ENCODE results near the gene NUDT22.

The NUDT22 gene

GRCh38 chr11:64223001-64223651 lies 2.9 kb upstream of the NUDT22 start:
- H3K36me3 Mint-ChIP-seq (ENCODE audit: low read depth) = no peaks in the 10 kb centered on the region
- H3K27ac Mint-ChIP-seq = no peak overlapping the region
- TF ChIP-seq, protein P1, sequence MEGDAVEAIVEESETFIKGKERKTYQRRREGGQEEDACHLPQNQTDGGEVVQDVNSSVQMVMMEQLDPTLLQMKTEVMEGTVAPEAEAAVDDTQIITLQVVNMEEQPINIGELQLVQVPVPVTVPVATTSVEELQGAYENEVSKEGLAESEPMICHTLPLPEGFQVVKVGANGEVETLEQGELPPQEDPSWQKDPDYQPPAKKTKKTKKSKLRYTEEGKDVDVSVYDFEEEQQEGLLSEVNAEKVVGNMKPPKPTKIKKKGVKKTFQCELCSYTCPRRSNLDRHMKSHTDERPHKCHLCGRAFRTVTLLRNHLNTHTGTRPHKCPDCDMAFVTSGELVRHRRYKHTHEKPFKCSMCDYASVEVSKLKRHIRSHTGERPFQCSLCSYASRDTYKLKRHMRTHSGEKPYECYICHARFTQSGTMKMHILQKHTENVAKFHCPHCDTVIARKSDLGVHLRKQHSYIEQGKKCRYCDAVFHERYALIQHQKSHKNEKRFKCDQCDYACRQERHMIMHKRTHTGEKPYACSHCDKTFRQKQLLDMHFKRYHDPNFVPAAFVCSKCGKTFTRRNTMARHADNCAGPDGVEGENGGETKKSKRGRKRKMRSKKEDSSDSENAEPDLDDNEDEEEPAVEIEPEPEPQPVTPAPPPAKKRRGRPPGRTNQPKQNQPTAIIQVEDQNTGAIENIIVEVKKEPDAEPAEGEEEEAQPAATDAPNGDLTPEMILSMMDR (IDR thresholded peaks at IDR 0.05) = no peak
- no peak for DNase-seq
- no peaks in the 10 kb centered on the region for H3K9me3 Mint-ChIP-seq
- H3K4me1 Mint-ChIP-seq = peaks cover 34% of the 10 kb centered on the region
- no peaks in the 10 kb centered on the region for H3K27me3 Mint-ChIP-seq (ENCODE audit: low read depth, poor library complexity)
- H3K4me3 Mint-ChIP-seq = no peak overlapping the region

- TF ChIP-seq, protein P1 (IDR thresholded peaks at IDR 0.05) = no peak
- Mint-ChIP-seq H3K27ac (peak overlapping the region; percentile 51), H3K4me1 (peaks cover 29% of the 10 kb centered on the region), H3K27me3 (ENCODE audit: low read depth, poor library complexity) (no peaks in the 10 kb centered on the region), H3K9me3 (no peaks in the 10 kb centered on the region), H3K4me3 (peak overlapping the region; percentile 86), H3K36me3 (ENCODE audit: low read depth) (no peaks in the 10 kb centered on the region)
- no peak for DNase-seq
Measured at GRCh38 chr11:64224151-64224890, 1.8 kb upstream of the NUDT22 start.

DNA sequence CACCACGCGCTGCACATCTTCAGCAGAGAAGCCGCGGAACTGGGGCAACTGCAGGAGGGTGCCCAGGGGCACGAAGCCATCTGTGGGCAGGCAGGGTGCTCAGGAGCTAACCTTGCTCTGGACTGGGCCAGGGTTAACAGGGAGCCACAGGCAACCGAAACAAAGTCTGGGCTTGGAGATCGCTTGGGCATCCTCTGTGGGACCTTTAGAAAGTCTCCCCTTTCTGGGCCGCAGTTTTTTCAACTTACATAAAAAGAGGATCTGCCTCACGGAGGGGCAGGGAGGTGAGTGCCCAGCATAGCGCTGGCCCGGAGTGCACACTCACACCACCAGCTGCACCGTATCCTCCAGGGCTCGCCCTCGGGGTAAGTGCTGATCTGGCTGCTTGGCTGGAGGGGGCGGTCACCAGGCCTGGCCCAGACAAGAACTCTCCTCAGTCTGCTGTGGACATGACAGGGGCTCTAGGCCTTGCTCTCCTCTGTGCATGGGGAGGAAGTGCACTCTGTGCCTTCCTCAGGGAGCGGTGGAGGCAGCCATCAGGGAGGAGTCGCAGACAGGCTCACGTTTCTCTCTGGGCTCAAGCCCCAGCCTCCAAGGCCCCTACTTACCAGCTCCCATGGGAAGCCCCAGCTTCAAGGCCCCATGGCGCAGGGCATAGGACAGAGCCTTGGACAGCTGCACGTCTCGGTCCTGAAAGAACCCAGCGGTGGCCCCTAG lies 1.0 kb upstream of the NUDT22 start:
- H3K36me3 Mint-ChIP-seq (ENCODE audit: low read depth) = no peaks in the 10 kb centered on the region
- H3K4me3 Mint-ChIP-seq = peak overlapping the region; percentile 86
- peaks cover 37% of the 10 kb centered on the region for H3K4me1 Mint-ChIP-seq
- H3K9me3 Mint-ChIP-seq = no peaks in the 10 kb centered on the region
- TF ChIP-seq, protein P1 (IDR thresholded peaks at IDR 0.05) = no peak
- H3K27ac Mint-ChIP-seq = peak overlapping the region; percentile 93
- DNase-seq = no peak
- H3K27me3 Mint-ChIP-seq (ENCODE audit: low read depth, poor library complexity) = no peaks in the 10 kb centered on the region

GRCh38 chr11:64226507-64227051 lies 505 bp downstream of the NUDT22 start:
- no peak for DNase-seq
- Mint-ChIP-seq H3K9me3 (no peaks in the 10 kb centered on the region), H3K27ac (no peak overlapping the region), H3K4me1 (peaks cover 44% of the 10 kb centered on the region), H3K4me3 (peak overlapping the region; percentile 86), H3K36me3 (ENCODE audit: low read depth) (no peaks in the 10 kb centered on the region), H3K27me3 (ENCODE audit: low read depth, poor library complexity) (no peaks in the 10 kb centered on the region)
- TF ChIP-seq, protein P1 (IDR thresholded peaks at IDR 0.05) = no peak

GRCh38 chr11:64227405-64227956 lies 1.4 kb downstream of the NUDT22 start:
- no peaks in the 10 kb centered on the region for H3K9me3 Mint-ChIP-seq
- H3K36me3 Mint-ChIP-seq (ENCODE audit: low read depth) = no peaks in the 10 kb centered on the region
- peak overlapping the region; percentile 86 for H3K4me3 Mint-ChIP-seq
- H3K27me3 Mint-ChIP-seq (ENCODE audit: low read depth, poor library complexity) = peaks cover 5% of the 10 kb centered on the region
- no peak overlapping the region for H3K27ac Mint-ChIP-seq
- TF ChIP-seq, protein P1 (IDR thresholded peaks at IDR 0.05) = no peak
- no peak for DNase-seq
- H3K4me1 Mint-ChIP-seq = peaks cover 53% of the 10 kb centered on the region

All from nephron progenitor cell (in vitro differentiated cells).